ENCODE measurements around the gene BIN1.

Gene BIN1

GRCh38 chr2:127086990-127087790 lies 19.8 kb downstream of the BIN1 start:
- no peak for DNase-seq (ENCODE audit: low read depth, low spot score)
- TF ChIP-seq POLR2AphosphoS5 (IDR thresholded peaks at IDR 0.05; ENCODE audit: borderline replicate concordance, low read depth, low read length) (no peak), FOXP2 (optimal IDR thresholded peaks at IDR 0.05; ENCODE audit: control extremely low read depth, extremely low read length, insufficient read depth) (no peak), EZH2 (IDR thresholded peaks at IDR 0.05) (no peak)
- H3K27ac ChIP-seq = no peak overlapping the region

DNA sequence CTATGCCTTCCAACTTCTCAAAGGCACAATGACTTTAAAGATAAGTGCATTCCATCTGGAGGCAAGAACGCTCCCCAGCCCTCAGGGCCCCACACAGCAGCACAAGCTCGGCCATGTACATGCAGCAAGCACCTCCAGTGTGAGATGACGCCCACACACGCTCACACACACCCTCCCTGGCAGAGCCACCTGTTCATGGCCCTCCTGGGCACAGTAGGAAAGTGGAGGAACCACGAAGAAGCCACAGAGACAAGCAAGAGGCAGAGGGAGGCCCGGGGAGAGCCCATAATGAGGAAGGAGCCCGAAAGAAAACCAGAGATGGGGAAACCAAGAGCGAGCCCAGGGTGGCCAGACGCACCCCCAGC lies 21.7 kb downstream of the BIN1 start:
- Histone ChIP-seq H3K36me3 (ENCODE audit: insufficient read depth, low read length) (no peaks in the 10 kb centered on the region), H3K9me3 (ENCODE audit: low read depth, low read length) (no peaks in the 10 kb centered on the region), H3K9ac (ENCODE audit: insufficient read length) (no peak overlapping the region), H3K27ac (peak overlapping the region; percentile 44; the same call in 1 of the 2 replicates), H3K4me3 (peak overlapping the region; percentile 19; the same call in 1 of the 2 replicates)
- TF ChIP-seq EZH2 (IDR thresholded peaks at IDR 0.05) (no peak), FOXP2 (optimal IDR thresholded peaks at IDR 0.05; ENCODE audit: control extremely low read depth, extremely low read length, insufficient read depth) (no peak), POLR2AphosphoS5 (IDR thresholded peaks at IDR 0.05; ENCODE audit: borderline replicate concordance, low read depth, low read length) (no peak)
- DNase-seq (ENCODE audit: low read depth, low spot score) = no peak

More at GRCh38 chr2:127086990-127087790, 19.8 kb downstream of the BIN1 start:
- H3K9me3 ChIP-seq (ENCODE audit: low read depth, low read length) = no peaks in the 10 kb centered on the region
- H3K9ac ChIP-seq (ENCODE audit: insufficient read length) = no peak overlapping the region
- H3K36me3 ChIP-seq (ENCODE audit: insufficient read depth, low read length) = no peaks in the 10 kb centered on the region
- no peak overlapping the region for H3K4me3 ChIP-seq

- Histone ChIP-seq H3K4me3 (peak overlapping the region; percentile 19; the same call in 1 of the 2 replicates), H3K27ac (peak overlapping the region; percentile 44), H3K9me3 (ENCODE audit: low read depth, low read length) (no peaks in the 10 kb centered on the region), H3K36me3 (ENCODE audit: insufficient read depth, low read length) (no peaks in the 10 kb centered on the region), H3K9ac (ENCODE audit: insufficient read length) (no peak overlapping the region)
- DNase-seq (ENCODE audit: low read depth, low spot score) = no peak
- no peak for TF ChIP-seq EZH2 (IDR thresholded peaks at IDR 0.05)
- no peak for TF ChIP-seq POLR2AphosphoS5 (IDR thresholded peaks at IDR 0.05; ENCODE audit: borderline replicate concordance, low read depth, low read length)
- no peak for TF ChIP-seq FOXP2 (optimal IDR thresholded peaks at IDR 0.05; ENCODE audit: control extremely low read depth, extremely low read length, insufficient read depth)
These were observed 22.2 kb downstream of the BIN1 start for GRCh38 chr2:127084611-127085316.

DNA sequence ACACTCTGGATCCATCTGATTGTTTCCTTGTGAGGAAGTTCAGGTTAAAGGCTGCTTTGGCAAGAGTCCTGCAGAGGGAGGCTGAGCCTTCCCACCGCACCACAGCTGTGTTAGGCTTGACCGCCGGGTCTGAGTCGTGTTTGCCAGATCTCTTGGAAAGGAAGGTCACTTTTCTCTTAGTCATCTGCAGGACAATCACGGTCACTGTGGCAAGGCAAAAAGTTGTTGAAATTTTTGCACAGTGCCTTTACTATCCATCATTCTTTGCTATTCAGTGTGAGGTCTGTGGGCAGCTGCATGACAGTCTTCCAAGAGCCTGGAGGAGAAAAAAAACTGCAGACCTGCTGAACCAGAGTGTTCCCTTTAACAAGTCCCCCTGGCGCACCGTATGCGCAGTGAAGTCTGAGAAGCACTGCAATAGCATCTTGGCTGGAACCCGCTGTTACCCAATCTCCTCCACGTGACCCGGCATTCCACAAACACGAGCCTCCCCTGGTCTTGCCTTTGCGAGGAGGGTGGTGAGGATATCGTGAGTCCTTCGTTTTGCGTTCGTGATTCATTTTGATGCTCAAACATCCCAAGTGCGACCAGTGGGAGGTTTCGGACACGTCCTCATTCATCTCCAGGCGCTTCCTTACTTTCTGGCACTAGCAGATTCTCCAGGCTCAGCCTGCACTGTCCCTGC lies 23.0 kb downstream of the BIN1 start:
- H3K4me3 ChIP-seq = no peak overlapping the region
- no peak for DNase-seq (ENCODE audit: low read depth, low spot score)
- TF ChIP-seq FOXP2 (optimal IDR thresholded peaks at IDR 0.05; ENCODE audit: control extremely low read depth, extremely low read length, insufficient read depth) (no peak), POLR2AphosphoS5 (IDR thresholded peaks at IDR 0.05; ENCODE audit: borderline replicate concordance, low read depth, low read length) (no peak), EZH2 (IDR thresholded peaks at IDR 0.05) (no peak)
- no peaks in the 10 kb centered on the region for H3K9me3 ChIP-seq (ENCODE audit: low read depth, low read length)
- peak overlapping the region; percentile 13; the same call in 1 of the 2 replicates for H3K27ac ChIP-seq
- no peak overlapping the region for H3K9ac ChIP-seq (ENCODE audit: insufficient read length)
- H3K36me3 ChIP-seq (ENCODE audit: insufficient read depth, low read length) = no peaks in the 10 kb centered on the region

DNA sequence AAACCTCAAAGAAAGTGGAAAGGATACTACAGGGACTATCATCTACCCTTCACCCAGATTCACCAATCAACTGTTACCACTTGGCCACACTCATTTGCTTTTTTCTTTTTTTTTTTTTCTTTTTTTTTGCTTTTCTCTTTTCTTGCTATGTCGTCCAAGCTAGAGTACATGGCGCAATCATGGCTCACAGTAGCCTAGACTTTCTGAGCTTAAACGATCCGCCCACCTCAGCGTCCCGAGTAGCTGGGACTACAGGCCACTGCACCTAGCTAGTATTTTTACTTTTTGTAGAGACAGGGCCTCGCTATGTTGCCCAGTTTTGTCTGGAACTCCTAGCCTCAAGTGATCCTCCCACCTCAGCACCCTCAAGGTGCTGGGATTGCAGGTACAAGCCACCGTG lies 24.0 kb downstream of the BIN1 start:
- H3K9me3 ChIP-seq (ENCODE audit: low read depth, low read length) = no peaks in the 10 kb centered on the region
- TF ChIP-seq FOXP2 (optimal IDR thresholded peaks at IDR 0.05; ENCODE audit: control extremely low read depth, extremely low read length, insufficient read depth) (no peak), EZH2 (IDR thresholded peaks at IDR 0.05) (no peak), POLR2AphosphoS5 (IDR thresholded peaks at IDR 0.05; ENCODE audit: borderline replicate concordance, low read depth, low read length) (no peak)
- H3K27ac ChIP-seq = no peak overlapping the region
- no peak overlapping the region for H3K9ac ChIP-seq (ENCODE audit: insufficient read length)
- no peak for DNase-seq (ENCODE audit: low read depth, low spot score)
- H3K4me3 ChIP-seq = no peak overlapping the region
- no peaks in the 10 kb centered on the region for H3K36me3 ChIP-seq (ENCODE audit: insufficient read depth, low read length)

DNA sequence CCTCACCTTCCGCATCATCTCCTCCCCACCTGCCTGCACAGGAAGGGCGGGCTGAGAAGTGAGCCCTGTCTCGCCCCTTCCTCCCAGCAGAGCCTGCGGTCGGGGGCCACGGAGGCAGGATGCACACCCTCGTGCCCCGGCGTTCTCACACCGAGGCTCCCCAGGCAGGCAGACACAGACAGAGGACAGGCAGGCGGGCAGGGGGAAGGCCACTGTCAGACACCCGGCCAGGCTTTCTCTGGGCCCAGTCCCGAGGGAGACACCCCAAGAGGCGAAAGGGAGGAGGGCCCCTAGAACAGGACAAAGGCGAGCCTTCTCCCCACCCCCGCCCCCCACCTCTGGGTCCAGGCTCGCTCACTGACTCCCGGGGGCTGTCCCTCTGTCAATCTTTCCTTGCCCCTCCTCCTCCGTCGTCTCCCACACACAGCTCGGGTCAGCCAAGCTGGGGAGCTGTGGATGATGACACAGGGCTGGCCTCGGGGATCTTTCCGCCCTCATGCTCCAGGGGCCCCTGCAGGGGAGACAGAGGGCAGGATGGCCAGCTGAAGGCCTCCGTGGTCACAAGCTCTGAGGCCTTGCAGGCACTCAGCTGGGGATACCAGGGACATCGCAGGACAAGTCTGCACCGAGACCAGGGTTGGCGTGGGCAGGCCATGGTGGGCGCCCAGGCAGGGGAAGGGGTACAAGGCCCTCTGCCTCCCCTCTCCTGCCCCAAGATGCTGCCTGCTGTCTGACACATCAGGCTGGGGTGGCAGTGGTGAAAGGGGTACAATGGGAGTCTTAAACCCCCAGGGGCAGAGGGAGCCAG lies 24.9 kb downstream of the BIN1 start:
- no peak overlapping the region for H3K27ac ChIP-seq
- TF ChIP-seq POLR2AphosphoS5 (IDR thresholded peaks at IDR 0.05; ENCODE audit: borderline replicate concordance, low read depth, low read length) (no peak), FOXP2 (optimal IDR thresholded peaks at IDR 0.05; ENCODE audit: control extremely low read depth, extremely low read length, insufficient read depth) (no peak), EZH2 (IDR thresholded peaks at IDR 0.05) (no peak)
- no peak overlapping the region for H3K4me3 ChIP-seq

GRCh38 chr2:127080938-127081755 lies 25.8 kb downstream of the BIN1 start:
- TF ChIP-seq FOXP2 (optimal IDR thresholded peaks at IDR 0.05; ENCODE audit: control extremely low read depth, extremely low read length, insufficient read depth) (no peak), POLR2AphosphoS5 (IDR thresholded peaks at IDR 0.05; ENCODE audit: borderline replicate concordance, low read depth, low read length) (no peak), EZH2 (IDR thresholded peaks at IDR 0.05) (no peak)

More for the DNA sequence above, 24.9 kb downstream of the BIN1 start:
- Histone ChIP-seq H3K36me3 (ENCODE audit: insufficient read depth, low read length) (no peaks in the 10 kb centered on the region), H3K9ac (ENCODE audit: insufficient read length) (no peak overlapping the region), H3K9me3 (ENCODE audit: low read depth, low read length) (no peaks in the 10 kb centered on the region)
- DNase-seq (ENCODE audit: low read depth, low spot score) = no peak

More at GRCh38 chr2:127080938-127081755, 25.8 kb downstream of the BIN1 start:
- DNase-seq (ENCODE audit: low read depth, low spot score) = no peak
- Histone ChIP-seq H3K36me3 (ENCODE audit: insufficient read depth, low read length) (no peaks in the 10 kb centered on the region), H3K9ac (ENCODE audit: insufficient read length) (no peak overlapping the region), H3K4me3 (no peak overlapping the region), H3K9me3 (ENCODE audit: low read depth, low read length) (no peaks in the 10 kb centered on the region), H3K27ac (no peak overlapping the region)
